ENCODE measurements around the gene OGFOD3.
"Not testable (repeated sequence)": the region's sequence is repeated elsewhere in the genome, so short reads cannot be mapped to it uniquely, and the experiment has no call there.

The OGFOD3 gene

DNA sequence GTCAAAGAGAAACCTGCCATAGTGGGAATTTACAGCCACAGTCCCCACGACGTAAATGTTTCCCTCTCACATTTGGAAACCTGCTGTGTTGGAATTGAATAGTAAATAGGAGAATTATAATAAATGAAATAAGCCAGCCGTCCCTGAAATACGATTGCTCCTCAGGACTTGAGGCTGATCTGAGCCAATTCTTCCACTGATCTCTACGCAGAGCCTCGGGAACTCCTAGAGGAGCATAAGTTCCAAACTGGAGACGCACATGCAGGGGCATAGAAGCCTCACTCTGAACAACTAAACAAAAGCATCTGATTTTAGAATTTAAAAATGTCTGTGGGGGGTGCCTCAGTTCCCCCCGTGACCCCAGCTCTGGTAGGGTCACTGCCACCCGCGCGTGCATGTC lies 69.5 kb downstream of the OGFOD3 start:
- Histone ChIP-seq H2BK15ac (replicated peaks; ENCODE audit: low read depth) (no peak overlapping the region), H3K18ac (ENCODE audit: low read length) (no peak overlapping the region), H3K4me3 (ENCODE audit: low read length) (no peak overlapping the region), H3K79me1 (ENCODE audit: low read length) (no peaks in the 10 kb centered on the region), H2BK5ac (ENCODE audit: low read length) (no peak overlapping the region), H3K79me2 (ENCODE audit: control insufficient read depth, insufficient read depth, low read length) (no peaks in the 10 kb centered on the region), H3K27ac (ENCODE audit: low read depth, low read length) (no peak overlapping the region), H4K5ac (ENCODE audit: low read length) (no peak overlapping the region), H4K8ac (ENCODE audit: low read depth, low read length) (no peak overlapping the region), H2BK120ac (ENCODE audit: low read depth, low read length) (no peak overlapping the region), H3K27me3 (ENCODE audit: insufficient read depth, low read length, poor library complexity) (no peaks in the 10 kb centered on the region), H3K23ac (ENCODE audit: low read length) (no peak overlapping the region), H3K4me1 (ENCODE audit: control insufficient read depth, low read depth, low read length) (no peaks in the 10 kb centered on the region), H3K36me3 (ENCODE audit: control insufficient read depth, insufficient read depth, low read length) (no peaks in the 10 kb centered on the region), H3K4ac (ENCODE audit: low read depth, low read length) (no peak overlapping the region), H3K4me2 (ENCODE audit: low read length) (no peak overlapping the region), H3K9ac (ENCODE audit: low read length) (no peak overlapping the region), H3K56ac (ENCODE audit: low read length) (no peak overlapping the region), H2AK5ac (ENCODE audit: low read length) (no peak overlapping the region)
- DNase-seq: no peak
- WGBS (ENCODE audit: extremely low coverage, insufficient coverage, low lambda C conversion rate): no CpG with 5 or more reads among the region's 11 CpGs

DNA sequence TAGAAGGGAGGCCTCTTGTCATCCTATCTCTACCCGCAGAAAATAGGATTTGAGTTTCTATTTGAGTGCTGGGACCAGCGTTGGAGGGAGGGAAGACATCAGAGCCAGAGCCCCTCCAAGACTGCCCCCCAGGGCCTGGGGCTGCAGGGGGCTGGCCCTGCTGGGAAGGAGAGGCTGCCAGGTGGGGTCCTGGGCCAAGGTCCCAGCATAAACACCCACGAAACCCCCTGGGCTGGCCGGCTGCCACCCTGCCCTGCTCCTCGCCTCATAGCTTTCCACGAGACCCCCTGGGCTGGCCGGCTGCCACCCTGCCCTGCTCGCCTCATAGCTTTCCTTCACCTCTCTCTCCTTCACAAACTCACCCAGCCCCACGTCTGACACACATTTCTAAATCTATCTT lies 70.0 kb downstream of the OGFOD3 start:
- no peak overlapping the region for H4K8ac ChIP-seq (ENCODE audit: low read depth, low read length)
- H3K27me3 ChIP-seq (ENCODE audit: insufficient read depth, low read length, poor library complexity): no peaks in the 10 kb centered on the region
- no peaks in the 10 kb centered on the region for H3K79me1 ChIP-seq (ENCODE audit: low read length)
- H4K5ac ChIP-seq (ENCODE audit: low read length): no peak overlapping the region
- H3K23ac ChIP-seq (ENCODE audit: low read length): no peak overlapping the region
- H2BK15ac ChIP-seq (replicated peaks; ENCODE audit: low read depth): no peak overlapping the region
- DNase-seq: no peak
- H3K18ac ChIP-seq (ENCODE audit: low read length): no peak overlapping the region
- no peak overlapping the region for H2AK5ac ChIP-seq (ENCODE audit: low read length)
- 100% methylated on average over 1 of the region's 9 CpGs for WGBS (ENCODE audit: extremely low coverage, insufficient coverage, low lambda C conversion rate)
- no peak overlapping the region for H3K4ac ChIP-seq (ENCODE audit: low read depth, low read length)
- H3K4me1 ChIP-seq (ENCODE audit: control insufficient read depth, low read depth, low read length): no peaks in the 10 kb centered on the region
- H3K4me2 ChIP-seq (ENCODE audit: low read length): no peak overlapping the region
- H3K56ac ChIP-seq (ENCODE audit: low read length): no peak overlapping the region
- H3K4me3 ChIP-seq (ENCODE audit: low read length): no peak overlapping the region
- H3K9ac ChIP-seq (ENCODE audit: low read length): no peak overlapping the region
- no peak overlapping the region for H2BK5ac ChIP-seq (ENCODE audit: low read length)
- H3K79me2 ChIP-seq (ENCODE audit: control insufficient read depth, insufficient read depth, low read length): no peaks in the 10 kb centered on the region
- no peaks in the 10 kb centered on the region for H3K36me3 ChIP-seq (ENCODE audit: control insufficient read depth, insufficient read depth, low read length)
- H3K27ac ChIP-seq (ENCODE audit: low read depth, low read length): no peak overlapping the region
- no peak overlapping the region for H2BK120ac ChIP-seq (ENCODE audit: low read depth, low read length)

DNA sequence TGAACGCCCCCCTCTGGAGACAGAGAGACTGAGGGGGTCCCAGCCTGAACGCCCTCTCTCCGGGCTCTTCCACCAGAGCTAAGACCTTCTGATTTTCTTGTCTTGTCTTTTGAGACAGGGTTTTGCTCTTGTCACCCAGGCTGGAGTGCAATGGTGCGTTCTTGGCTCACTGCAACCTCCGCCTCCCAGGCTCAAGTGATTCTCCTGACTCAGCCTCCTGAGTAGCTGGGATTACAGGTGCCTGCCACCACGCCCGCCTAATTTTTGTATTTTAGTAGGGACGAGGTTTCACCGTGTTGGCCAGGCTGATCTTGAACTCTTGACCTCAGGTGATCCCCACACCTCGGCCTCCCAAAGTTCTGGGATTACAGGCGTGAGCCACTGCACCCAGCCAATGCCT lies 70.4 kb downstream of the OGFOD3 start:
- H3K9ac ChIP-seq (ENCODE audit: low read length); H3K4ac ChIP-seq (ENCODE audit: low read depth, low read length); H3K4me1 ChIP-seq (ENCODE audit: control insufficient read depth, low read depth, low read length); H2BK15ac ChIP-seq (replicated peaks; ENCODE audit: low read depth); H3K18ac ChIP-seq (ENCODE audit: low read length); H3K36me3 ChIP-seq (ENCODE audit: control insufficient read depth, insufficient read depth, low read length); H3K27me3 ChIP-seq (ENCODE audit: insufficient read depth, low read length, poor library complexity); DNase-seq; H3K56ac ChIP-seq (ENCODE audit: low read length); H3K4me2 ChIP-seq (ENCODE audit: low read length); H2BK5ac ChIP-seq (ENCODE audit: low read length); H3K79me2 ChIP-seq (ENCODE audit: control insufficient read depth, insufficient read depth, low read length); H3K79me1 ChIP-seq (ENCODE audit: low read length); H2AK5ac ChIP-seq (ENCODE audit: low read length); H3K4me3 ChIP-seq (ENCODE audit: low read length); H2BK120ac ChIP-seq (ENCODE audit: low read depth, low read length); H3K27ac ChIP-seq (ENCODE audit: low read depth, low read length); H3K23ac ChIP-seq (ENCODE audit: low read length); H4K5ac ChIP-seq (ENCODE audit: low read length); H4K8ac ChIP-seq (ENCODE audit: low read depth, low read length): not testable (repeated sequence)
- no CpG with 5 or more reads among the region's 11 CpGs for WGBS (ENCODE audit: extremely low coverage, insufficient coverage, low lambda C conversion rate)

DNA sequence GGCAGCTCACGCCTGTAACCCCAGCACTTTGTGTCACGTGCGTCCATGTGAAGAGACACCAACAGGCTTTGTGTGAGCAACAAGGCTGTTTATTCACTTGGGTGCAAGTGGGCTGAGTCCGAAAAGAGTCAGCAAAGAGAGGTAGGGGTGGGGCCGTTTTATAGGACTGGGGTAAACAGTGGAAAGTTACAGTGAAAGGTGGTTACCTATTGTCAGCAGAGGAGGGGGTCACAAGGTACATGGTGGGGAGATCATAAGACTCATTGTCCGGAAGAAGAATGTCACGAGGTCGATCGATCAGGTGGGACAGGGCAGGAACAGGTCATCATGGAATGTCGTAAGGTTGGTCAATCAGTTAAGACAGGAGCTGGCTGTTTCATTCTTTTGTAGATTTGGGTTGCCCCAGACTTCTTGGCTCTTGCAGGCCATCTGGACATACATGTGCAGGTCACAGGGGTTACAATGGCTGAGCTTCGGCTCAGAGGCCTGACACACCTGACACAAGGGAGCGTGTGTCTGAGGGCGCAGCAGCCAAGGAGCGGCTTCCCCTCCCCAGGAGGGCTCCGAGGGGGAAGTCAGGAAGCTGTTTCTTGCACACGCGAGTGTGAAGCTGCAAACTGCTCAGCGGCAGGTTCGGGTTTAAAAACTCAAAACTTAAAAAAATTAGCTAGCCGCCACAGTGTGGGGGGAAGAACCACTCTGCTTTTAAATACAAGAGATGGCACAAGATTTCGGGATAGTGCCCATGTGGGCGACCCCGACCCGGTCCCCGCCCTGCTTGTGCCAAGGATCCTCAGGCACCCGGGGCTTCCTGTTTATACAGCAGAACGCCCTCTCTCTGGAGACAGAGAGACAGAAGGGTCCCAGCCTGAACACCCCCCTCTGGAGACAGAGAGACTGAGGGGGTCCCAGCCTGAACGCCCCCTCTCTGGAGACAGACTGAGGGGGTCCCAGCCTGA lies 71.8 kb downstream of the OGFOD3 start:
- Histone ChIP-seq H4K5ac (ENCODE audit: low read length) (no peak overlapping the region), H3K56ac (ENCODE audit: low read length) (no peak overlapping the region), H3K27ac (ENCODE audit: low read depth, low read length) (no peak overlapping the region), H3K4ac (ENCODE audit: low read depth, low read length) (no peak overlapping the region), H3K4me1 (ENCODE audit: control insufficient read depth, low read depth, low read length) (no peaks in the 10 kb centered on the region), H3K27me3 (ENCODE audit: insufficient read depth, low read length, poor library complexity) (no peaks in the 10 kb centered on the region), H2AK5ac (ENCODE audit: low read length) (no peak overlapping the region), H3K4me2 (ENCODE audit: low read length) (no peak overlapping the region), H3K18ac (ENCODE audit: low read length) (no peak overlapping the region), H3K36me3 (ENCODE audit: control insufficient read depth, insufficient read depth, low read length) (no peaks in the 10 kb centered on the region), H3K9ac (ENCODE audit: low read length) (no peak overlapping the region), H2BK120ac (ENCODE audit: low read depth, low read length) (no peak overlapping the region), H3K23ac (ENCODE audit: low read length) (no peak overlapping the region), H3K4me3 (ENCODE audit: low read length) (no peak overlapping the region), H2BK15ac (replicated peaks; ENCODE audit: low read depth) (no peak overlapping the region), H3K79me2 (ENCODE audit: control insufficient read depth, insufficient read depth, low read length) (no peaks in the 10 kb centered on the region), H4K8ac (ENCODE audit: low read depth, low read length) (no peak overlapping the region), H3K79me1 (ENCODE audit: low read length) (no peaks in the 10 kb centered on the region), H2BK5ac (ENCODE audit: low read length) (no peak overlapping the region)
- no peak for DNase-seq
- no CpG with 5 or more reads among the region's 28 CpGs for WGBS (ENCODE audit: extremely low coverage, insufficient coverage, low lambda C conversion rate)

DNA sequence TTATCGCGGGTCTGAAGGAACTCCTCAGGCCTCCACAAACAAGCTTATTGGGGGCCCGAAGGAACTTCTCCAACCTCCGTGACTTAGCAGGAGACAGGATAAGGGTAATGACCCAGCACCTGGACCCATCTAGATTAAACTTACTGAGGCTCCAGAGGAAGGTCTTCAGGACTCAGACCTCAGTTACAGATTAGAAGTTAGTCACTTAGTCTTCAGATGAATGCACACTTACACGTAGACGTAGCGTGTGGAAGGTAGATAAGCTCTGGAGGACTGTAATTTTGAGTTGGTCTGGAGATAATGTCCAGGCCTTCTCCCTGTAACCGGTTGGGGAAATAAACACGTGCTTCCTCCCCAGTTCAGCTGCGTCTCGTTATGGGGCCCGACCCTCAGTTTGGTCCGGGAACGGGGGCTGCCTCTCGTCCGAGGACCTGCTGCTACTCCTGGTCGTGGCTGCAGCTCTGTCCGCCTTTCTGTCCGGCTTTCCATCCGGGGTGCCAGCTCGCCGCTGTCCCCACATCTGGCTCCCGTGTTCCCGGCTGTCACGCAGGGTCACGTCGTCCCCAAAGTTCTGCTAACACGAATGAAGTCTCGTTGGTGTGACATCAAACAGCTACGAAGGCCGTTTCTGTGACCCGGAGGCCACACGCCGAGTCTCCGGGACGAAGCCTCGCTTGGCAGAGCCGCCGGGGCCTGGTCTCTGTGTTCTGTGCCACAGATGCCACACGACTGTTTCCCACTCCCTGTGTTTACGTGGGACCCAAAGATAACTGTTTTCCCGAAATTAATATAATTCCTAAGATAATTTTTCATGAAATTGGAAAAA lies 73.0 kb downstream of the OGFOD3 start:
- H3K79me1 ChIP-seq (ENCODE audit: low read length): no peaks in the 10 kb centered on the region
- DNase-seq: no peak
- no peak overlapping the region for H3K56ac ChIP-seq (ENCODE audit: low read length)

More for the DNA sequence above, 73.0 kb downstream of the OGFOD3 start:
- Histone ChIP-seq H2AK5ac (ENCODE audit: low read length) (no peak overlapping the region), H3K36me3 (ENCODE audit: control insufficient read depth, insufficient read depth, low read length) (no peaks in the 10 kb centered on the region), H2BK15ac (replicated peaks; ENCODE audit: low read depth) (no peak overlapping the region), H3K18ac (ENCODE audit: low read length) (no peak overlapping the region), H3K79me2 (ENCODE audit: control insufficient read depth, insufficient read depth, low read length) (no peaks in the 10 kb centered on the region), H3K4me2 (ENCODE audit: low read length) (no peak overlapping the region), H3K9ac (ENCODE audit: low read length) (no peak overlapping the region), H3K23ac (ENCODE audit: low read length) (no peak overlapping the region), H4K8ac (ENCODE audit: low read depth, low read length) (no peak overlapping the region), H4K5ac (ENCODE audit: low read length) (no peak overlapping the region), H3K4me1 (ENCODE audit: control insufficient read depth, low read depth, low read length) (no peaks in the 10 kb centered on the region), H2BK120ac (ENCODE audit: low read depth, low read length) (no peak overlapping the region), H3K4me3 (ENCODE audit: low read length) (no peak overlapping the region), H3K4ac (ENCODE audit: low read depth, low read length) (no peak overlapping the region), H3K27ac (ENCODE audit: low read depth, low read length) (no peak overlapping the region), H3K27me3 (ENCODE audit: insufficient read depth, low read length, poor library complexity) (no peaks in the 10 kb centered on the region), H2BK5ac (ENCODE audit: low read length) (no peak overlapping the region)
- no CpG with 5 or more reads among the region's 42 CpGs for WGBS (ENCODE audit: extremely low coverage, insufficient coverage, low lambda C conversion rate)
